Kidney glomerular epithelial cell (primary cell): ENCODE measurements around the gene GNAZ.

Experiments
- DNase-seq: peaks from one replicate; lab custom pipeline; 2025; lab: John Stamatoyannopoulos, UW

GNAZ gene

GRCh38 chr22:23064381-23065068 is 5.8 kb upstream of the GNAZ start:
- no peak for DNase-seq

GRCh38 chr22:23065069-23065451 is 5.3 kb upstream of the GNAZ start:
- DNase-seq, result no peak

- DNase-seq, result no peak
These were observed 4.7 kb upstream of the GNAZ start for GRCh38 chr22:23065495-23066122.

GRCh38 chr22:23066200-23067022 is 3.9 kb upstream of the GNAZ start:
- DNase-seq, result no peak

- no peak for DNase-seq
These were observed 3.2 kb upstream of the GNAZ start for GRCh38 chr22:23067023-23067650.

- no peak for DNase-seq
These were observed 2.6 kb upstream of the GNAZ start for GRCh38 chr22:23067691-23068090.

GRCh38 chr22:23068096-23068831 is 2.1 kb upstream of the GNAZ start:
- DNase-seq, result no peak

- no peak for DNase-seq
These were observed 1.4 kb upstream of the GNAZ start for GRCh38 chr22:23068832-23069385.

- DNase-seq, result peak; percentile 38
These were observed 589 bp upstream of the GNAZ start for GRCh38 chr22:23069502-23070357.

GRCh38 chr22:23071230-23072076 is 1.1 kb downstream of the GNAZ start:
- DNase-seq, result no peak

GRCh38 chr22:23072077-23072910 is 2.0 kb downstream of the GNAZ start:
- DNase-seq, result no peak

- DNase-seq, result no peak
These were observed 2.7 kb downstream of the GNAZ start for GRCh38 chr22:23072911-23073491.

GRCh38 chr22:23073526-23074229 is 3.4 kb downstream of the GNAZ start:
- DNase-seq, result no peak

GRCh38 chr22:23074451-23074850 is 4.1 kb downstream of the GNAZ start:
- no peak for DNase-seq

GRCh38 chr22:23075050-23075449 is 4.7 kb downstream of the GNAZ start:
- no peak for DNase-seq

GRCh38 chr22:23075525-23076216 is 5.4 kb downstream of the GNAZ start:
- DNase-seq, result no peak
